ENCODE measurements around the gene SNRPN. TPM values are rescaled to one million over a fixed set of nuclear protein-coding genes. Genes with fewer than 3 reads are reported as not detected.

Gene SNRPN
- total RNA-seq, 1 donor from 2014 or later, result 212 TPM

- no peak for TF ChIP-seq CTCF (IDR thresholded peaks at IDR 0.05; ENCODE audit: unreplicated experiment)
- peak overlapping the region; percentile 68 for H3K27ac Mint-ChIP-seq (ENCODE audit: unreplicated experiment)
- peak; percentile 67 for DNase-seq (ENCODE audit: low spot score)
- peak overlapping the region; percentile 87 for H3K4me3 Mint-ChIP-seq (ENCODE audit: unreplicated experiment)
- peaks cover 24% of the 10 kb centered on the region for H3K36me3 Mint-ChIP-seq (ENCODE audit: low read depth, unreplicated experiment)
- peaks cover 12% of the 10 kb centered on the region for H3K4me1 Mint-ChIP-seq (ENCODE audit: unreplicated experiment)
- peaks cover 8% of the 10 kb centered on the region for H3K27me3 Mint-ChIP-seq (ENCODE audit: unreplicated experiment)
- no peaks in the 10 kb centered on the region for H3K9me3 Mint-ChIP-seq (ENCODE audit: unreplicated experiment)
Observed at GRCh38 chr15:24956111-24956838, 1.5 kb downstream of the SNRPN start.

- Mint-ChIP-seq H3K9me3 (ENCODE audit: unreplicated experiment) (no peaks in the 10 kb centered on the region), H3K36me3 (ENCODE audit: low read depth, unreplicated experiment) (peaks cover 24% of the 10 kb centered on the region), H3K4me3 (ENCODE audit: unreplicated experiment) (peak overlapping the region; percentile 35), H3K27me3 (ENCODE audit: unreplicated experiment) (peaks cover 8% of the 10 kb centered on the region), H3K4me1 (ENCODE audit: unreplicated experiment) (peaks cover 5% of the 10 kb centered on the region), H3K27ac (ENCODE audit: unreplicated experiment) (peak overlapping the region; percentile 67)
- DNase-seq (ENCODE audit: low spot score), result no peak
- no peak for TF ChIP-seq CTCF (IDR thresholded peaks at IDR 0.05; ENCODE audit: unreplicated experiment)
Observed at GRCh38 chr15:24957691-24958090, 2.9 kb downstream of the SNRPN start.

GRCh38 chr15:24961967-24962366, 7.2 kb downstream of the SNRPN start:
- peaks cover 17% of the 10 kb centered on the region for H3K36me3 Mint-ChIP-seq (ENCODE audit: low read depth, unreplicated experiment)
- no peak overlapping the region for H3K27ac Mint-ChIP-seq (ENCODE audit: unreplicated experiment)
- DNase-seq (ENCODE audit: low spot score), result no peak
- H3K27me3 Mint-ChIP-seq (ENCODE audit: unreplicated experiment), result no peaks in the 10 kb centered on the region
- H3K4me1 Mint-ChIP-seq (ENCODE audit: unreplicated experiment), result peaks cover 2% of the 10 kb centered on the region
- no peak overlapping the region for H3K4me3 Mint-ChIP-seq (ENCODE audit: unreplicated experiment)
- TF ChIP-seq CTCF (IDR thresholded peaks at IDR 0.05; ENCODE audit: unreplicated experiment), result no peak
- peaks cover 5% of the 10 kb centered on the region for H3K9me3 Mint-ChIP-seq (ENCODE audit: unreplicated experiment)

GRCh38 chr15:24962880-24963279, 8.1 kb downstream of the SNRPN start:
- H3K9me3 Mint-ChIP-seq (ENCODE audit: unreplicated experiment), result peaks cover 5% of the 10 kb centered on the region
- TF ChIP-seq CTCF (IDR thresholded peaks at IDR 0.05; ENCODE audit: unreplicated experiment), result no peak
- H3K27ac Mint-ChIP-seq (ENCODE audit: unreplicated experiment), result no peak overlapping the region
- DNase-seq (ENCODE audit: low spot score), result no peak
- peaks cover 2% of the 10 kb centered on the region for H3K4me1 Mint-ChIP-seq (ENCODE audit: unreplicated experiment)
- no peaks in the 10 kb centered on the region for H3K27me3 Mint-ChIP-seq (ENCODE audit: unreplicated experiment)
- H3K4me3 Mint-ChIP-seq (ENCODE audit: unreplicated experiment), result no peak overlapping the region
- peaks cover 14% of the 10 kb centered on the region for H3K36me3 Mint-ChIP-seq (ENCODE audit: low read depth, unreplicated experiment)

- Mint-ChIP-seq H3K27me3 (ENCODE audit: unreplicated experiment) (no peaks in the 10 kb centered on the region), H3K4me3 (ENCODE audit: unreplicated experiment) (no peak overlapping the region), H3K4me1 (ENCODE audit: unreplicated experiment) (peaks cover 2% of the 10 kb centered on the region), H3K27ac (ENCODE audit: unreplicated experiment) (no peak overlapping the region), H3K9me3 (ENCODE audit: unreplicated experiment) (peaks cover 5% of the 10 kb centered on the region), H3K36me3 (ENCODE audit: low read depth, unreplicated experiment) (peaks cover 18% of the 10 kb centered on the region)
- no peak for TF ChIP-seq CTCF (IDR thresholded peaks at IDR 0.05; ENCODE audit: unreplicated experiment)
- DNase-seq (ENCODE audit: low spot score), result no peak
Observed at GRCh38 chr15:24966364-24967103, 11.7 kb downstream of the SNRPN start.
